Activated CD4-positive, alpha-beta T cell treated with anti-CD3 and anti-CD28 coated beads, Interleukin-2, amount 50 U/mL, for 16 hours (primary cell): ENCODE data around the gene CCDC80.
"Not testable (repeated sequence)": the region's sequence is repeated elsewhere in the genome, so short reads cannot be mapped to it uniquely, and the experiment has no call there.

Experiments used
- DNase-seq: peaks from one replicate; pipeline ENCODE4 v3.0.0-alpha.2; 2020

The CCDC80 gene, protein sequence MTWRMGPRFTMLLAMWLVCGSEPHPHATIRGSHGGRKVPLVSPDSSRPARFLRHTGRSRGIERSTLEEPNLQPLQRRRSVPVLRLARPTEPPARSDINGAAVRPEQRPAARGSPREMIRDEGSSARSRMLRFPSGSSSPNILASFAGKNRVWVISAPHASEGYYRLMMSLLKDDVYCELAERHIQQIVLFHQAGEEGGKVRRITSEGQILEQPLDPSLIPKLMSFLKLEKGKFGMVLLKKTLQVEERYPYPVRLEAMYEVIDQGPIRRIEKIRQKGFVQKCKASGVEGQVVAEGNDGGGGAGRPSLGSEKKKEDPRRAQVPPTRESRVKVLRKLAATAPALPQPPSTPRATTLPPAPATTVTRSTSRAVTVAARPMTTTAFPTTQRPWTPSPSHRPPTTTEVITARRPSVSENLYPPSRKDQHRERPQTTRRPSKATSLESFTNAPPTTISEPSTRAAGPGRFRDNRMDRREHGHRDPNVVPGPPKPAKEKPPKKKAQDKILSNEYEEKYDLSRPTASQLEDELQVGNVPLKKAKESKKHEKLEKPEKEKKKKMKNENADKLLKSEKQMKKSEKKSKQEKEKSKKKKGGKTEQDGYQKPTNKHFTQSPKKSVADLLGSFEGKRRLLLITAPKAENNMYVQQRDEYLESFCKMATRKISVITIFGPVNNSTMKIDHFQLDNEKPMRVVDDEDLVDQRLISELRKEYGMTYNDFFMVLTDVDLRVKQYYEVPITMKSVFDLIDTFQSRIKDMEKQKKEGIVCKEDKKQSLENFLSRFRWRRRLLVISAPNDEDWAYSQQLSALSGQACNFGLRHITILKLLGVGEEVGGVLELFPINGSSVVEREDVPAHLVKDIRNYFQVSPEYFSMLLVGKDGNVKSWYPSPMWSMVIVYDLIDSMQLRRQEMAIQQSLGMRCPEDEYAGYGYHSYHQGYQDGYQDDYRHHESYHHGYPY

DNA sequence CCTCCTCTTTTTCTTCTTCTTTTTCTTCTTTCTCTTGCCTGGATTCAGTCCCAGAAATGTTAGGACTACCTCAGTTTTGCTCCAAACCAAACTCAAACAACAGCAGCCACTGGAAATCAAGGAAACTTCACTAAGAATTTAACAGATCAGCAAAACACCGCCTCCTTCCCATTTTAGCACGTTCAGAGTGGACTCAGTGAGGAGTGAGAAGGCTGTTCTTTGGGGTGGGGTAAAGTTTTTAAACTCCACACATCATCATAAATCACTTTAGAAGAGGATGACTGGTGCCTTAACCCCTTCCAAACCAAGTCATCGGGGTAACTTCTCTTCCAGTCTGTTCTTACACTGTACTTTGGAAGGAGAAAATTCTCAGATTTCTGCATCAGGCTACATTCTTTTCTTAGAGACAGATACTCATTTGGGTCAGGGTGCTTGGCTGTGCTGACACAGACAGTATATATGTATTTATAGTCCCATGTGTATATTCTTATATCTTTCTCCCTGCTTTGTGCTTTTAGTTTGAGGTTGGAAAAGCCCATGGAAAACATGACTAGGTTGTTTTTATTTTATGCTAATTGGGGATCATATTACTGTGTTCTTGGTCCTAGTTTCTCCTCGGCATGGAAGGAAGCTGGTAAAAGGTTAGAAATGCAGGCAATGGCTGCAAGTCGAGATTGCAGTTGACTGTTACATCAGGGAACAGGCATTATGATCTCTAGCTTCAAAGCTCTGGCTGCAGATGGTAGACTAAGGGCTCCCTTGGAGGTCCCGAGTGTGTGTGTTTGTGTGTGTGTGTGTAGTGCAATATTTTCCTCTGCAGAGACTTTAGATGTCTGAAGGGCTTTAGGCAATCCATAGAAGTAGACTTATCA is at the start of gene CCDC80:
TSS of gene CCDC80 (minus strand) at position 214 of the 872 bp plus-strand sequence. CDS start 1,238 bp downstream, outside the sequence.
- no peak for DNase-seq

DNA sequence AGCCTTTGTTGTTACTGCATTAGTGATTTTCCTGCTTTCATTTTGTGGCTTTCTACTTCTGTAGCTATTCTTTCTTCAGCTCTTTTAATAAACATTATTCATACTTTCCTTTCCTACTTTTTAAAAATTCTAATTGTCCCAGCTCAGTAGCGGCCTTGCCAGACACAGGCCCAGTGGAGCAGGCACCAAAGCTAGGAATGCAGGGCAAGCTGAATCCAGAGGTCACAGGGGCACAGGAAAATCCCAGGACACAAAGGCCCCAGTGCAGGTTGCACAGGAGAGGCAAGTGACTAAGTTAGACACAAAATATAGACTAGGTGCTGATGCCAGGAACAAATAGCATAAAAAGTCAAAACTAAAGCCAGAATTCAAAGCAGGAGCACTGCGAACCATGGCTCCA is 49.0 kb upstream of the CCDC80 start:
- no peak for DNase-seq

DNA sequence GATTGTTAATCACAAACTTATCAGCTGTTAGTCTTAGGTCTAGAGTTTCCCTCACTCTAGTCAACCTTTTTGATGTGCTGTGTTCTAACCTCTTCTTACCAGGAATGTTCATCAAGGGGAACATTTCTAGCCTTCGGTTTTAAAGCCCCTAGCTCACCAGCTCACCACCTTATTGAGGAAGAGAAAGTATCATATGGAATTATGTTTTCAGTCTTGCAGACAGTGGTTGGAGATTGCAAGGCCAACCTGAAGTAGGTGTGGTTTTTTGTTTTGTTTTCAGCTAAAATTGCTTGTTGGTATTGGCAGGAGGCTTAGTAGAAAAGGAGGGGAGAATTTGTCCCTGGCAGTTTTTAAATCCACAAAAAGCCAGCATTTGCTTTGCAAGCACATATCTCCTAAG is 48.4 kb upstream of the CCDC80 start:
- DNase-seq: no peak

DNA sequence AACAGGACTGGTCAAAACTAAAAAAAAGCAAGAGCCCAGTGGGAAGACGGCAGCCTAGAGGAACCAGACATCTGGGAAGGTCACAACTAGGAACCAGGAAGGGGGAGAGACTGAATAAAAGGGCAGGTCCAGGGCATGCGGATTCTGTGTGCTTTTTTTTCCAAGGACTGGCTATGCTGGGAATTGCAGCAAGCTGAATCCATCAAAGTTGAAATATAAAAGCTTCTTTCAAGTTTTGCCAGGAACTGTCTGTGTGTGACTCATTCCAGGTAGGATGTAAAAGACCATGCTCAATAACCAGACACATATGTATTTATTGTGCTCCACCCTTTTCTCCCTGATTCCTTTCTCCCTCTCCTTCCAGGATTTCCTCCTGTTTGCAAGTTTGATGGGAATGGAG is 47.9 kb upstream of the CCDC80 start:
- no peak for DNase-seq

DNA sequence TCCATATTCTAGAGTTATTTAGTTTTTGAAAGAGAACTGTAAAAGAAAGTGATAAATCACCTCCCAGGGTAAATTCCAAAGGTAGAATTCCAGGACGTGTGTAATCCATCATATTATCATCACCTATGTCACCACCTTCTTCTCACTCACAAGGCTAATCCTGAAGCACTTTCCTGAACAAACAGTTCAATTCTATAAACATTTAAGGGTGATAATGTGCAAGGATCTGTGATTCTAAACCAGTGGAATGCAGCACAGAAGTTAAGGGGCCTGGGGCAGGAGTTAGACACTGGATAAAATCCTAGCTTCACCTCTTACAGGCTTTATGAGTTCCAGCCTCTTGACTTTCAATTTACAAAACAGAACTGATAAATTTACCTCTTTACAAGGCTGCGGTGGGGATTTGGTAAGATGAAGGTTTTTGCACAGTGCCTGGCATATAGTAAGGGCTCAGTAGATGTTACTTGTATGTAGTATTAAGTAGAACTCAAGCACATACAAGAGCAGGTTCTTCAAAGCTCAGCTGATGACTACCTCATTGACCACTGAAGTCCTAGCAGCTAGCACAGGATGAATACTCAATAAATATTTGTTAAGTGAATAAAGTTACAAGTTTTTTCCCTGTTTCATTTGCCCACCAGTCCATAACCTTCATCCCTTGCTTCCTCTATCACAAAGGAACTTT is 47.3 kb upstream of the CCDC80 start:
- no peak for DNase-seq

DNA sequence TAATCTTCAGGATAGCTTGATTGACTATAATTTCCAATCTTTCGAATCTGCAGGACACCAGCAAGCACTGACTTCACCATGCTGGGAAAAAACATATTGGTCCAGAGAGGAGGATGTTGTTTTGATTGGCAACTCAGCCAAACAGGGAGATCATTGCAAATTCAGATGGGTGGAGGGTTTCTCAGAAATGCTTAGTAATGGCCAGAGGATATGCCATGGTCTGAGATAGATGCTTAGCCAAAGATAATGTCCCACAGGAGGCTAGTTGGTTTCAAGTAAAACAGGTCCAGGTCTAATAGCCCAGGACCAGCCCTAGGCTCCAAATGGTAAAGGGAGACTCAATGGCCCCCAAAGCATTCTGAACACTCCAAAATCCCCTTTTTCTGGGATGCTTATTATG is 46.7 kb upstream of the CCDC80 start:
- no peak for DNase-seq

DNA sequence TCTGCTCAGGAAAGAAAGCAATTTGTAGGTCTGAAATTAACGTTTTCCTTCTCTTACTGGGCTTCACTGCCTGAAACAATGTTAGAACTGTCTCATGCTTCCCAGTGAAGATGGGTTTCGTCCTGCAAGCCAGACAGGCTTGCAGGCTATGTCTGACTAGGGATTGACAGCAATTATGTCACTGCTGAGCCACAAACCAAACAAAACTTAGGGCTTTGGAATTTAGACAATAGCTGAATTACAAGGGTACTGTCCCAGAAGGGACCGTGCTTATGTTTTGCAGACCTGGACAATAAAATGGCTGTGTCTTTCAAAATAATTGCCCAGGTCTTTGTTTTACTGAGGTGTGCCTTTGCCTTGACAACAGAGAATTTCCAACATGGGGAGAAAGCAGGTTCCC is 46.3 kb upstream of the CCDC80 start:
- DNase-seq: no peak

DNA sequence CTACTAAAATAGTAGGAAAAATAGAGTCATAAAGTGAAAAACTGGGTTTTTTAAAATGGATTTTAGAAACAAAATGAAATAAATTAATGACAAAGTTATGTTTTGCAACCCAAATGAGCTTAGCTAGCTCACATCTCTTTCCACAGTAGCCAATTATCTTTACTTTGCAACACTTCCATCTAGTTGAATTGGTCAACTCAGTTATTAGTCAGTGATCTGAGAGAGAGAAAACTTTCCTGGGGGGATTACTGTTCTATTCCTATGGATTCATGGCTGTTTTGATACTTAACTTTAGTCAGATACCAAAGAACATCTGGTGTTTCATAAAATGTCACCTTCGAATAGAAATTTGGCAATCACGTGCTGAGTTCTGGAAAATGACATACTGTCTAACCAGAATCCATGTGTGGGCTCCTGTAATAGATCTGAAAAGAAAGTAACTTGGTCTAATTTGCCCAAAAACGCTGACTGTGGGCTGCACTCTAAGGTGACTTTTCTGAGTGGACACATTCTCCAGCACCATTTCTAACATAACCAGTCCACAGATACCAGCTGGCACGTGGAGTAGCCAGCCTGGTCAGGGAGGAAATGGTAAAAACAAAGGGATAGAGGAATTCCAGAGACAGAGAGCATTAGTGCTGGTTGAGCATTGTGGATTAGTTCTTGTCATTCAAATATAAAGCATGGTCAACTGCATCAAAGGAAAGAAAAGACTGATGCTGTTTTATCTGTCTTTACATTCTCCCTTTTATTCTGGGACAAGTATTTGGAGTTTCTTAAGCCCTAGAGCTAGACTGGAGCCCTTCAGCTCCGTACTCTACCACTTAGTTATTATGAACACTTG is 45.2 kb upstream of the CCDC80 start:
- DNase-seq: no peak

DNA sequence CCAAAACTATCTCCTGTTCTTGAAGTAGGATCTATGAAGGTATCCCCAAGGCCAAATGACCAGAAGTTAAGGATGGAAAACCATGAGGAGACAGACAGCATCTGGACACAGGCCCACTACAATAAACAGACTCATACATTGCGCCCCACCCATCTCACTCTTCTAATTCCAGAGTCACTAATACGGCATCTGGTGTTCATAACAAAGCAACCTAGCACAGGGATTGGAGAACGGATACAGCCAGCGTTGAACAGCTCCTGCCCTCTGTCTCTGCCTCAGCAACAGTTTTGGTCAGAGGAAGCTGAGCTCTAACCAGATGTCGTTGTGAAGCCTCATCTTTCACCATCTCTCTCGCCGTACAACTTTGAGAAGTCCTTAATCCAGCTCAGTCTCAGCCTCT is 44.5 kb upstream of the CCDC80 start:
- DNase-seq: no peak

DNA sequence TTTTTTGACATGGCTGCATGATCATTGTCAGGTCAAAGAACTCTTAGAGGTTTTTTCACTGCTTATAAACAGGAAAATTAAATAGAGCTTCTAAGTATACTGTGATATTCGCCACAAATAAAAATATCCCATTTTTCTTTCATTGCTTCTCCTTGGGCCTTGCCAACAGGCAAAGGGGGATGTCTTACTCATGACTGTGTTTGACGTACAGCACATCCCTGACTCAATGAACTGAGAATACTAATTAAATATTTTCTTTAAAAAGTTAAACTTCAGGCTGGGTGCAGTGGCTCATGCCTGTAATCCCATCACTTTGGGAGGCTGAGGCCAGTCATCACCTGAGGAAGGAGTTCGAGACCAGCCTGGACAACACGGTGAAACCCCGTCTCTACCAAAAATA is 41.4 kb upstream of the CCDC80 start:
- DNase-seq: no peak

DNA sequence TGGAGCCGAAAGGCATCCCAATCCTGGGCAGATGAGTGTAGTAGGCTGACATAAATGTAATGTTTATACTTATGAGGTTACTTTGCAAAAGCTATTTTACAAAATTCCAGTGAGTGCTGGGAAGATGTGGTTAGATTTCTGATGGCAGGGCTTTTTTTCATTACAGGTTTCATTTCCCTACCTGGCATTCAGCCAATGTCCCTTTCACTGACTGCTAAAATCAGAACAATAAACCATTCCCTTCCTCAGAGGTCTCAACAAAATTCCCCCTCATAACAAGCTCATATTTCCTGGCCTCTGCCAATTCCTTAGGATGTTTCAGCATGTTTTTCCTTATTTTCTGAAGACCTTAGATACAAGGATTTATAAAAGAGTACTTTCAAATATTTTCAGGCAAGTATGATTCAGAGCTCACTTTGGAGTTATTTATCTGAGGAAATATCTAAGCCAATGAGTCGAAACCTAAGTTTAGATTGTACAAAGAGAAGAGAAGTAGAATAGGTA is 40.9 kb upstream of the CCDC80 start:
- no peak for DNase-seq

DNA sequence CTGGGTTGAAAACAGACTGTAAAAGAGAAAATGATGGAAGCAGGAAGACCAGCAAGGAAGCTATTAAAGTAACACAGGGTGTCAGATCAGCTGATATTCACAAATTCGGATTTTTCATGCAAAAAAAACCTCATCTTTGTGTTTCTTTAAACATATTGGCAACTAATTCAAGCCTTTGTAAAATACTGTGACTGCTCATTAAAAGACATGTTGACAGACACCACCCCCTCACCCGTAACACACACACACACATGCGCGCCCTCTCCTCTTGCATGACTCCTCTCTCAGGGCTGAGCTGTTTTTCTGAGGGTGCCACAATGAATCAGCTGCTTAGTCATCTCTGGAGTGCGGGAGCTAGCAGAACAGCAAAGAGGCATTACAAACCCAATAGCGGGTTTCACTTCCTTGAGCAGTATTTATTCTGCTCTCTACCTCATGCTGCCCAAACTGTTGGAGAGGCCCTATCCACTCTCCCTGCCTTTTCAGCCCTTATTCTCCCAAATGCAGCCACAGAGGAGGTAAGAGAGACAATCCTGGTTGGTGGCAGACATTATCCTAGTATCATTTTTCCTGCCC is 35.8 kb upstream of the CCDC80 start:
- peak; percentile 98 for DNase-seq

DNA sequence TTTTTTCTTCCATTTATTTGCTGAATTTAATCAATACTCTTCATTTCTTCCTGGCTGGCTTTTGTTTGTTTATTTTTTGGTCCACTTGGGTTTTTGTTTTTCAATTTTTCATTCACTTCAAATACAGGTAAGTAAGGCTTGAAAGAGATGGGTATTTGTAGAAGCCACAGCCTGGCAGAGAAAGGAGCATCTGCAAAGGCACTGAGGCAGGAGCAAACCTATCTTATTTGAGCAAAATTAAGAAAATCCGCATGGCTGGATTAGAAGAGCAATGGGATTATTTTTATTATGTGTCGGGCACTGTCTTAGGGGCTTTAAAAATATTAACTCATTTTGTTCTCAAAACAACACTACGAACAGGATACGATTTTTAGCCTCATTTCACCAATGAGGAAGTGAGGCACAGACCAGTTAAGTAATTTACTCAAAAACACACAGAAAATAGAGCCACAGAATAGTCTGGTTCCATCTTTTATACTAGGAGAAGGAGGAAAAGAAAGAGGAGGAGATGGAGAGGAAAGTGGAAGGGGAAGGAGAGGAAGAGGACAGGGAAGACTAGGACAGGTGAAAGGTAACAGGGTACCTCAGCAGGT is 35.1 kb upstream of the CCDC80 start:
- DNase-seq: no peak

DNA sequence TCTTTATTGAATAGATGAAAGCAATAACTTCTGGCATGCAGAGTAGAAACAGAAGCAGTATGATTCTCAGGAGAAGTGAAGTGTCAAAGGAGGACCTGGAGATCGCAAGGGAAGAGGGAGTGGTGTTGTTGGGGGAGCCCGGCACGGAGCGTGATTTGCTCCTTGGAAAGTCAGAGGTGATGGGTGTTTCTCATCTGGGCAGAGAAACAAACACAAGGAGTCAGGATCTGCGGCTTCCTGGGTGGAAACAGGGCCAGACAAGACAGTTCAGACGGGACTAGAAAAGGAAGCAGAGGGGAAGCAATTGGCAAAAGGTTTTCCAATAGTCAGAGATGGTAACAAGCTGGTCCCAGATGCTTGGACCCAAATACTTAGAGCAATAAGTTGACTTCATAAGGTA is 34.4 kb upstream of the CCDC80 start:
- no peak for DNase-seq

DNA sequence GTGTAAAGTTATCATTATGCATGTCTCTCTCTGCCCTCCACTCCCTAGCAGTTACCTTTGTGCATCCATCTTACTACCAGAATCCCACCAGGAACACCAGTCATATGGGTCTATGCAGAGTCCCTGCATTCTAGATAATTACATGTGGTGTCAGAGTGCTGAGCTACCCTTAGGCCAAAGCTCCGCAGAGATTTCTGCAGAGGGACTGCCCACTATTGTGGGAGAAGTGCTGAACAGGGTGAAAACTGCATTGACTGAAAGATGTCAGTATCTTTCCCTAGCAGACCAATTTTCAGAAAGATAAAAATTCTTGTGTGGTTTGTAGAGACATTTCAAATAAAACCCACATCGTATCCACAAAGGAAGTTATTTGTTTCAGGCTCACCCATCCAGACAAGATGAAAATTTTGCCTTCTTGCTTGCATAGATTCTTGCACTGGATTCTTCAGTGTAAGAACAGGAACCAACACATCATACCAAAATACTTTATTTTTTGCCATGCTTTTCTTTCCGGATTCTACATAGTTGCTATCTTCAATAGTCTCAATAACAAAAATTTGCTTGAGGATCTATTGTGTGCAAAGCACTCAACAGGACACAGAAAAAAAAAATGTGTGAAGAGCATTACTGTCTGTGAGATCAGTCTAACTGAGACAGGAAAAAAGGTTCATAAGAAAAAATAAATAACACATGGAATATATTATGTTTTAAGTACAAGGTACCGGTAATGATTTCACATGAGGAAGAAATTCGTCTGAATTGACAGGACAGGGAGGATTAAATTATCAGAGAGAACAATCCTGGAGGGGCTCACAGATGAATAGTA is 32.0 kb upstream of the CCDC80 start:
- peak; percentile 47 for DNase-seq

DNA sequence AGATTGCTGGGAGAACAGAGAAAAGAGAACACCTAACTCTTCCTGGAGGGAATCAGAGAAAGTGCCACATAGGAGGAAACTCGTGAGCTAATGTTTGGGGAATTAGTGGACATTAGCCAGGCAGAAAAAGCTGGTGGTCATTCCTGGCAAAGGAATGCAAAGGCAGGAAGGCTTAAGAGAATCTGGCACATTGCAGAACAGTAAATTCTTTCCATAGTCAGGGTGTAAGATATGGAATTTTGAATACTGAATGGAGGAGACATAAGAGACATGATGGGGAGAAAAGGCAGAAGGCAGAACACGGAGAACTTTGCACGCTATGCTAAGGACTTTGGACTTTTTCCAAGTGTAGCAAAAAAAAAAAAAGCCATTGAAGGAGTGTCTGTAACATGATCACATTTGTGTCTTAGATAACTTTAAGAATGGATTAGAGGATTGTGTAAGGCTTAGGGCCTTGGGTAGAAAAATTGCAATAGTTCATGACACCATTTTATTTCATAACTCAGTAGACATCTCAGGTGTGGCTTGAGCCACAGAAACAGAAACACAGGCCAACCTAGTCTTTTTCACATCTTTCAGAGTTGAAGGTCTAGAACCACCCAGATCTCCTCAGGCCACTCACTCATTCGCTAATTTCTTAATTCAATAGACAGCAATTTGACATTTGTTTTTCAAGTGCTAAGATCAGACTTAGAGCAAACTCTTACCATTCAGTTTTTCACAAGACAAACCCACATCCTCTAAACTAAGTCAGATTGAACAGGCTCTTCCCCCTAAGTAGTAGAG is 31.2 kb upstream of the CCDC80 start:
- peak; percentile 67 for DNase-seq

DNA sequence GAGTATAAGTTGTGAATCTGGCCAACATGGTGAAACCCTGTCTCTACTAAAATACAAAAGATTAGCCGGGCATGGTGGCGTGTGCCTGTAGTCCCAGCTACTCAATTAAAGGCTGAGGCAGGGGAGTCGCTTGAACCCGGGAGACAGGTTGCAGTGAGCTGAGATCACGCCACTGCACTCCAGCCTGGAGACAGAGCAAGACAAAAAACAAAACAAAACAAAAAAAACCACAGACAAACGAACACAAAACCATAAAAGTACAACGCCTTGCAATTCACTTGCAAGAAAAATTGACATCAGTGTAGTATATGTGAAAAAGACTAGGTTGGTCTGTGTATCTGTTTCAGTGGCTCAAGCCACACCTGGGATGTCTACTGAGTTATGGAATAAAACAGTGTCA is 29.9 kb upstream of the CCDC80 start:
- no peak for DNase-seq

DNA sequence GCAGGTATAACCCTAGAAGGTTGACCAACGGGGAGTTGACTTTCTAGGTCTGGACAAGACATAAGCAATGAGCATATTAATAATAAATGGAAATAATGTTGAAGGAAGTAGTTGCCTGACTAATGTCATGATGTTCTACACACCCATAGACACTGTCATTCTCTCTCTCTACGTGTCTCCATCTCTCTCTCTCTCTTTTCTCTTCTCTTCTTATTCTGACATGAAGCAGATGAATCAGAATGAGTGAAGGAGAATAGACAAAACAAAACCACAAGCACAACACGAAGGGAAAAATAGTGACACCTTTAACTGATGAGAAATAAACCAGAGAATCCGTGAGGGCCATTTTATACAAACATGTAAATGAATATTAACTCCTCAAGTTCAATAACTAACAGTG is 26.7 kb upstream of the CCDC80 start:
- no peak for DNase-seq

DNA sequence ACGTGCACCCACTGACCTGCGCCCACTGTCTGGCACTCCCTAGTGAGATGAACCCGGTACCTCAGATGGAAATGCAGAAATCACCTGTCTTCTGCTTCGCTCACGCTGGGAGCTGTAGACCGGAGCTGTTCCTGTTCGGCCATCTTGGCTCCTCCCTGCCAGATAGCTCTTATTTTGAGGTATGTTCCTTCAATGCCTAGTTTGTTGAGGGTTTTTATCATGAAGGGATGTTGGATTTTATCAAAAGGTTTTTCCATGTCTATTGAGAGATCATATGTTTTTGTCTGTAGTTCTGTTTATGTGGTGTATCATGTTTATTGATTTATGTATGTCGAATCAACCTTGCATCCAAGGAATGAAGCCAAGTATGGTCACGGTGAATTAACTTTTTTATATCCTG is 24.1 kb upstream of the CCDC80 start:
- DNase-seq: not testable (repeated sequence)
